ENCODE results near the gene MCU.

DNA sequence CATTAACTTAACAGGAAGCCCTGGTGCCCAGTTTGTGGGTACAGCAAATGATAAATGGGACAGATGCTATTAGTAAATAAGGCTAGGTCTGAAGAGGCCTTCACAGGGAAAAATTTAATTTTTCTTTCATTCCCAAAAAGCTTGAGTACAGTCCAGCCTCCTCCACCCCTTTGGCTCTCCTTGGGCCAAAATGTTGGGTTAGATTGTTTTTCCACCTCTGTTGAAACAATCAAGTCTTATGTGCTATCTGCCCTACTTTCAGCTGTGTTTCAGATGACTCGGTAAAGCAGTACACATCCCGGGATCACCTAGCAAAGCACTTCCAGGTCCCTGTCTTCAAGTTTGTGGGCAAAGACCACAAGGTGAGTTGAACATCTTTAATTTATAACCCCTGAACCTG is 238.3 kb downstream of the MCU start:
- TF ChIP-seq FOXP2 (optimal IDR thresholded peaks at IDR 0.05; ENCODE audit: borderline replicate concordance, extremely low read depth, extremely low read length, insufficient read depth) (no peak), TAF1 (IDR thresholded peaks at IDR 0.05; ENCODE audit: borderline replicate concordance, insufficient read depth, low read length) (no peak), SIN3A (IDR thresholded peaks at IDR 0.05; ENCODE audit: borderline replicate concordance, insufficient read depth, low read length) (no peak), POLR2AphosphoS5 (IDR thresholded peaks at IDR 0.05; ENCODE audit: low read depth, low read length) (no peak)
- TF ChIP-seq, protein P1, sequence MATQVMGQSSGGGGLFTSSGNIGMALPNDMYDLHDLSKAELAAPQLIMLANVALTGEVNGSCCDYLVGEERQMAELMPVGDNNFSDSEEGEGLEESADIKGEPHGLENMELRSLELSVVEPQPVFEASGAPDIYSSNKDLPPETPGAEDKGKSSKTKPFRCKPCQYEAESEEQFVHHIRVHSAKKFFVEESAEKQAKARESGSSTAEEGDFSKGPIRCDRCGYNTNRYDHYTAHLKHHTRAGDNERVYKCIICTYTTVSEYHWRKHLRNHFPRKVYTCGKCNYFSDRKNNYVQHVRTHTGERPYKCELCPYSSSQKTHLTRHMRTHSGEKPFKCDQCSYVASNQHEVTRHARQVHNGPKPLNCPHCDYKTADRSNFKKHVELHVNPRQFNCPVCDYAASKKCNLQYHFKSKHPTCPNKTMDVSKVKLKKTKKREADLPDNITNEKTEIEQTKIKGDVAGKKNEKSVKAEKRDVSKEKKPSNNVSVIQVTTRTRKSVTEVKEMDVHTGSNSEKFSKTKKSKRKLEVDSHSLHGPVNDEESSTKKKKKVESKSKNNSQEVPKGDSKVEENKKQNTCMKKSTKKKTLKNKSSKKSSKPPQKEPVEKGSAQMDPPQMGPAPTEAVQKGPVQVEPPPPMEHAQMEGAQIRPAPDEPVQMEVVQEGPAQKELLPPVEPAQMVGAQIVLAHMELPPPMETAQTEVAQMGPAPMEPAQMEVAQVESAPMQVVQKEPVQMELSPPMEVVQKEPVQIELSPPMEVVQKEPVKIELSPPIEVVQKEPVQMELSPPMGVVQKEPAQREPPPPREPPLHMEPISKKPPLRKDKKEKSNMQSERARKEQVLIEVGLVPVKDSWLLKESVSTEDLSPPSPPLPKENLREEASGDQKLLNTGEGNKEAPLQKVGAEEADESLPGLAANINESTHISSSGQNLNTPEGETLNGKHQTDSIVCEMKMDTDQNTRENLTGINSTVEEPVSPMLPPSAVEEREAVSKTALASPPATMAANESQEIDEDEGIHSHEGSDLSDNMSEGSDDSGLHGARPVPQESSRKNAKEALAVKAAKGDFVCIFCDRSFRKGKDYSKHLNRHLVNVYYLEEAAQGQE (IDR thresholded peaks at IDR 0.05; ENCODE audit: insufficient read depth in 1 of 2, low read depth in 2 of 2, low read length in 2 of 2): no peak

All from PFSK-1 (cell line).